ENCODE data around the gene ZNF423. TPM values are rescaled to one million over a fixed set of nuclear protein-coding genes. Genes with fewer than 3 reads are reported as not detected.

ZNF423 gene
- polyA plus RNA-seq, 1 of the 3 experiments (the other 2 are of a cell fraction) = 1.2 TPM

DNA sequence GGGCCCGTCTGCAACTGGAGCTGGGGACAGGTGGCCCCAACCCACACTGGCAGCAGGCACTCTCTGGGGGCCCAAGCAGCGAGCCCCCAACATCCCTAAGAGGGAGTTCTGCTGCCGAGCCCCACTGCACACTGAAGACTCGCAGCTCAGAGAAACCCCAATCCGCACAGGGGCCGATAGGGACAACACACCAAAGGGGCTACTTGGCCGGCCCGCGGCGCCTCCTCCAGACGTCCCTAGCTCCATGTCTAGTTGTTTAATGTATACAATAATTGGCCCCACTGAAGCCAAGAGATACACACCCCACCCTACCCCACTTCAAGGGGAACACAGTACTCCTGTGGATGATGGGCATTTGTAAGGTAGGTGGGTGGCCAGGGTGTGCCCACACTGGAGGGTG is 62.7 kb downstream of the ZNF423 start:
- H3K27me3 ChIP-seq (ENCODE audit: insufficient read depth) = no peaks in the 10 kb centered on the region
- CTCF ChIA-PET = interaction anchor here (0.8 to 1.3 kb wide), 3 partner anchors 11 to 64 kb away, joined by 3 read pairs; no protein-coding TSS in a partner anchor
- no peaks in the 10 kb centered on the region for H3K9me2 ChIP-seq
- no peak overlapping the region for H3K4me3 ChIP-seq (ENCODE audit: low read depth in 2 of 2, low read length in 1 of 2)
- H3K36me3 ChIP-seq (replicated peaks in 1 of 2; ENCODE audit: control insufficient read depth in 1 of 2, insufficient read depth in 2 of 2, low read length in 1 of 2) = no peaks in the 10 kb centered on the region
- no peak overlapping the region for H3K4me2 ChIP-seq
- H3K9me3 ChIP-seq = no peaks in the 10 kb centered on the region
- H4K20me1 ChIP-seq (ENCODE audit: insufficient read depth) = no peaks in the 10 kb centered on the region
- H3K9ac ChIP-seq = no peak overlapping the region
- no peaks in the 10 kb centered on the region for H3K79me2 ChIP-seq (ENCODE audit: insufficient read depth)
- no peak for TF ChIP-seq MEF2A (IDR thresholded peaks at IDR 0.05; ENCODE audit: borderline replicate concordance, low read depth)
- no peak for TF ChIP-seq RCOR1 (IDR thresholded peaks at IDR 0.05; ENCODE audit: low read length)
- TF ChIP-seq, protein P1, sequence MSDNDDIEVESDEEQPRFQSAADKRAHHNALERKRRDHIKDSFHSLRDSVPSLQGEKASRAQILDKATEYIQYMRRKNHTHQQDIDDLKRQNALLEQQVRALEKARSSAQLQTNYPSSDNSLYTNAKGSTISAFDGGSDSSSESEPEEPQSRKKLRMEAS (IDR thresholded peaks at IDR 0.05; ENCODE audit: low read depth) = no peak
- TF ChIP-seq RFX5 (IDR thresholded peaks at IDR 0.05; ENCODE audit: low read length) = no peak
- no peak for TF ChIP-seq NFIC (IDR thresholded peaks at IDR 0.05; ENCODE audit: borderline replicate concordance)
- no peak for TF ChIP-seq RXRA (IDR thresholded peaks at IDR 0.05; ENCODE audit: borderline replicate concordance, low read depth)
- no peak for TF ChIP-seq TAF1 (IDR thresholded peaks at IDR 0.05; ENCODE audit: borderline replicate concordance, low read depth, low read length)
- peaks cover 0 to 15% of the 10 kb centered on the region in 2 experiments; a peak in 1 of 4 replicates for H3K4me1 ChIP-seq (ENCODE audit: control insufficient read depth in 1 of 2, insufficient read depth in 2 of 2, low read depth in 1 of 2, low read length in 1 of 2)
- H3F3A ChIP-seq (replicated peaks; ENCODE audit: insufficient read depth) = no peaks in the 10 kb centered on the region
- POLR2A ChIA-PET = no interaction called here
- 52% methylated on average over 8 of the region's 11 CpGs for WGBS (ENCODE audit: low lambda C conversion rate)
- no peak for DNase-seq
- no peak overlapping the region for H3K27ac ChIP-seq (ENCODE audit: low read depth in 2 of 2, low read length in 1 of 2)
- H2AFZ ChIP-seq (ENCODE audit: low read depth) = no peak overlapping the region

DNA sequence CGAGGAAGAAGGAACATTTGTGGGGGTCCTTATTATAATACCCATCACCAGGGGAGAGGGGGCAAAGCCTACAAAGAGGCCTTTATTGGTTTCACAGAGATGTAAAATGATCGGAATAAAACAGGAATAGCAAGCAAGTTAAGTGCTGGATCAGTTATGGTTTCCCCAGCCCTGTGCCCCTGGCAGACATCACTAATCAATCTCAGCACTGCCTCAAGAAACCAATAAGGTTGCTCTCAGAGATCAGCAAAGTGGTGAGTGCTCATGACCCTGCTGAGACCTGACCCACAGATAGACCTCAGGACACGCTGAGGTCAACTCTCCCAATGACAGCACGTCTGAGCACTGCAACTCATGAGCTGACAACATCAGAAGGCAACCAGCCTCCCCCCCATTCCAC is 66.3 kb downstream of the ZNF423 start:
- no peak overlapping the region for H3K4me3 ChIP-seq (ENCODE audit: low read depth in 2 of 2, low read length in 1 of 2)
- H3K4me1 ChIP-seq (ENCODE audit: control insufficient read depth in 1 of 2, insufficient read depth in 2 of 2, low read depth in 1 of 2, low read length in 1 of 2) = peaks cover 0 to 15% of the 10 kb centered on the region in 2 experiments; a peak in 1 of 4 replicates
- no peaks in the 10 kb centered on the region for H3K36me3 ChIP-seq (replicated peaks in 1 of 2; ENCODE audit: control insufficient read depth in 1 of 2, insufficient read depth in 2 of 2, low read length in 1 of 2)
- 57% methylated on average over 4 of the region's 4 CpGs for WGBS (ENCODE audit: low lambda C conversion rate)
- H3K9ac ChIP-seq = no peak overlapping the region
- H3K79me2 ChIP-seq (ENCODE audit: insufficient read depth) = no peaks in the 10 kb centered on the region
- no peak overlapping the region for H3K27ac ChIP-seq (ENCODE audit: low read depth in 2 of 2, low read length in 1 of 2)
- no peaks in the 10 kb centered on the region for H3F3A ChIP-seq (replicated peaks; ENCODE audit: insufficient read depth)
- no peak for TF ChIP-seq CHD2 (IDR thresholded peaks at IDR 0.05; ENCODE audit: low read length, partially characterized antibody)
- TF ChIP-seq MEF2A (IDR thresholded peaks at IDR 0.05; ENCODE audit: borderline replicate concordance, low read depth) = no peak
- TF ChIP-seq RXRA (IDR thresholded peaks at IDR 0.05; ENCODE audit: borderline replicate concordance, low read depth) = no peak
- TF ChIP-seq GATA2 (CRISPR knock-in tag; IDR thresholded peaks at IDR 0.05) = no peak
- TF ChIP-seq, protein P2, sequence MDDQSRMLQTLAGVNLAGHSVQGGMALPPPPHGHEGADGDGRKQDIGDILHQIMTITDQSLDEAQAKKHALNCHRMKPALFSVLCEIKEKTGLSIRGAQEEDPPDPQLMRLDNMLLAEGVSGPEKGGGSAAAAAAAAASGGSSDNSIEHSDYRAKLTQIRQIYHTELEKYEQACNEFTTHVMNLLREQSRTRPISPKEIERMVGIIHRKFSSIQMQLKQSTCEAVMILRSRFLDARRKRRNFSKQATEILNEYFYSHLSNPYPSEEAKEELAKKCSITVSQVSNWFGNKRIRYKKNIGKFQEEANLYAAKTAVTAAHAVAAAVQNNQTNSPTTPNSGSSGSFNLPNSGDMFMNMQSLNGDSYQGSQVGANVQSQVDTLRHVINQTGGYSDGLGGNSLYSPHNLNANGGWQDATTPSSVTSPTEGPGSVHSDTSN (IDR thresholded peaks at IDR 0.05) = no peak
- no peak for TF ChIP-seq CTCF (IDR thresholded peaks at IDR 0.05)
- TF ChIP-seq FOSL2 (IDR thresholded peaks at IDR 0.05; ENCODE audit: borderline replicate concordance, low read depth) = no peak
- TF ChIP-seq NRF1 (IDR thresholded peaks at IDR 0.05; ENCODE audit: low read depth, low read length) = no peak
- TF ChIP-seq ELF1 (IDR thresholded peaks at IDR 0.05) = no peak
- no peak for TF ChIP-seq FOXJ3 (CRISPR knock-in tag; IDR thresholded peaks at IDR 0.05)
- TF ChIP-seq YY1 (IDR thresholded peaks at IDR 0.05; ENCODE audit: low read depth) = no peak
- no peak overlapping the region for H2AFZ ChIP-seq (ENCODE audit: low read depth)
- CTCF ChIA-PET = interaction anchor here (1.5 kb wide), 1 partner anchor 24 kb away, joined by 3 read pairs; no protein-coding TSS in a partner anchor
- H3K9me3 ChIP-seq = no peaks in the 10 kb centered on the region
- no peaks in the 10 kb centered on the region for H3K27me3 ChIP-seq (ENCODE audit: insufficient read depth)
- DNase-seq = no peak
- H3K4me2 ChIP-seq = no peak overlapping the region
- no peaks in the 10 kb centered on the region for H3K9me2 ChIP-seq
- POLR2A ChIA-PET = no interaction called here
- no peaks in the 10 kb centered on the region for H4K20me1 ChIP-seq (ENCODE audit: insufficient read depth)
